Endothelial cell of umbilical vein (primary cell): ENCODE data around the gene VSNL1. TPM values are rescaled to one million over a fixed set of nuclear protein-coding genes. Genes with fewer than 3 reads are reported as not detected.

Experiments used
- BruUV-seq: library from RNA; stranded (reverse); fragments of 400-500 nt; replicated peaks from 2 replicates; lab custom pipeline; 2021; lab: Mats Ljungman, UMichigan
- CTCF ChIA-PET: fragments of 300-600, 350-600 bp; sonication (Branson Sonifier 250); formaldehyde crosslinking; loops from one replicate; lab custom pipeline; 2021; ENCODE audit warnings: antibody characterized with exemption, inconsistent platforms; lab: Charles Lee
- POLR2A ChIA-PET: fragments of 300-600, 350-600 bp; sonication (Branson Sonifier 250); formaldehyde crosslinking; loops from one replicate; lab custom pipeline; 2021; ENCODE audit warnings: antibody characterized with exemption, inconsistent platforms; lab: Charles Lee
- DNase-seq: peaks from one replicate; pipeline ENCODE4 v3.0.0-alpha.2; 2011; ENCODE audit warnings: low read depth, low spot score
- FAIRE-seq: peaks from 2 replicates; lab custom pipeline; 2011; peaks lifted over from hg19 to GRCh38; lab: Jason Lieb, UNC
- H2AFZ ChIP-seq: 2 replicates; pipeline ENCODE4 v1.6.0; 2012; ENCODE audit warnings: low read depth, low read length, control low read depth, inconsistent platforms
- H3K27ac ChIP-seq: 2 replicates; pipeline ENCODE4 v1.5.1; 2011; ENCODE audit warnings: low read depth, mild to moderate bottlenecking, control low read depth, low read length, moderate library complexity; ENCODE audit not compliant: insufficient read depth
- H3K27me3 ChIP-seq, 2 experiments: 2 replicates each; pipeline versions ENCODE4 v1.6.0 to v1.6.1; 2011; ENCODE audit warnings: low read length in 2 of 2, mixed read lengths in 1 of 2; ENCODE audit not compliant: control insufficient read depth in 2 of 2, insufficient read depth in 2 of 2
- H3K36me3 ChIP-seq, 2 experiments: 2 replicates in 1 of 2; 3 replicates in 1 of 2; pipeline ENCODE4 v1.5.1; 2011; ENCODE audit warnings: low read length in 2 of 2, mild to moderate bottlenecking in 1 of 2, moderate library complexity in 1 of 2; ENCODE audit not compliant: control insufficient read depth in 2 of 2, insufficient read depth in 2 of 2; ENCODE audit errors: extremely low read depth in 1 of 2
- H3K4me1 ChIP-seq: 3 replicates; pipeline ENCODE4 v1.5.1; 2011; ENCODE audit warnings: mild to moderate bottlenecking, low read length; ENCODE audit not compliant: control insufficient read depth, insufficient read depth; ENCODE audit errors: extremely low read depth
- H3K4me2 ChIP-seq: 2 replicates; pipeline ENCODE4 v1.6.1; 2011; ENCODE audit warnings: low read length, control low read depth, mixed read lengths; ENCODE audit not compliant: insufficient read depth
- H3K4me3 ChIP-seq, 3 experiments: fragments of 200-600 bp in 1 of 3; sonication (generic), shearing (Covaris generic) in 1 of 3; replicated peaks in 1 of 3; 2 replicates each; pipeline ENCODE4 v1.5.1; 2011 to 2016; ENCODE audit warnings: control low read depth in 3 of 3, low read length in 3 of 3, mild to moderate bottlenecking in 2 of 3, inconsistent platforms in 1 of 3, low read depth in 1 of 3, moderate library complexity in 1 of 3; ENCODE audit not compliant: insufficient read depth in 1 of 3
- H3K79me2 ChIP-seq: 2 replicates; pipeline ENCODE4 v1.6.0; 2012; ENCODE audit warnings: low read length, inconsistent platforms; ENCODE audit not compliant: control insufficient read depth, insufficient read depth
- H3K9ac ChIP-seq: replicated peaks from 2 replicates; pipeline ENCODE3; 2011; ENCODE audit warnings: low read length, control low read depth; ENCODE audit not compliant: insufficient read depth; ENCODE audit errors: extremely low read depth
- H3K9me1 ChIP-seq: replicated peaks from 3 replicates; pipeline ENCODE4 v1.6.0; 2011; ENCODE audit warnings: mild to moderate bottlenecking, low read length; ENCODE audit not compliant: control insufficient read depth, insufficient read depth; ENCODE audit errors: extremely low read depth
- H3K9me3 ChIP-seq: replicated peaks from 2 replicates; pipeline ENCODE4 v1.5.1; 2012; ENCODE audit warnings: low read length, inconsistent platforms; ENCODE audit not compliant: control insufficient read depth, insufficient read depth
- H4K20me1 ChIP-seq: replicated peaks from 2 replicates; pipeline ENCODE3; 2011; ENCODE audit warnings: mild to moderate bottlenecking, low read length; ENCODE audit not compliant: control insufficient read depth, insufficient read depth; ENCODE audit errors: extremely low read depth
- EZH2 ChIP-seq: IDR thresholded peaks from 2 replicates; pipeline ENCODE4 v1.6.1; 2012; ENCODE audit warnings: borderline replicate concordance, low read depth, mild to moderate bottlenecking, moderate library complexity, low read length, inconsistent platforms; ENCODE audit not compliant: severe bottlenecking
- FOS ChIP-seq: IDR thresholded peaks from 2 replicates; pipeline ENCODE4 v1.6.1; 2011; ENCODE audit warnings: mild to moderate bottlenecking, low read length, moderate library complexity, borderline replicate concordance; ENCODE audit not compliant: insufficient read depth
- GATA2 ChIP-seq: IDR thresholded peaks from 2 replicates; pipeline ENCODE4 v1.7.0; 2011; ENCODE audit warnings: low read depth, mild to moderate bottlenecking, moderate library complexity, mixed read lengths, low read length; ENCODE audit not compliant: insufficient read length, insufficient read depth
- JUN ChIP-seq: IDR thresholded peaks from 2 replicates; pipeline ENCODE4 v1.6.1; 2011; ENCODE audit warnings: borderline replicate concordance, low read depth; ENCODE audit not compliant: insufficient read length, insufficient read depth
- MAX ChIP-seq: IDR thresholded peaks from 2 replicates; pipeline ENCODE4 v1.6.1; 2011; ENCODE audit not compliant: insufficient read depth, insufficient read length
- MYC ChIP-seq: IDR thresholded peaks from one replicate; pipeline ENCODE4 v1.6.1; 2011; ENCODE audit warnings: mild to moderate bottlenecking, low read depth, low read length
- dilution Hi-C: fragments of 300-500 bp; cut with MboI; formaldehyde crosslinking; loops from one replicate; pipeline ENCODE4 v1.15.0; 2019; ENCODE audit warnings: low sequenced_read_pairs; ENCODE audit not compliant: extremely low pct_ligation_motif_present
- intact Hi-C: fragments of 100-400 bp; cut with micrococcal nuclease; formaldehyde crosslinking; loops from one replicate; pipeline ENCODE4 v1.10.0; 2022
- polyA plus RNA-seq, 4 experiments: library from polyadenylated mRNA; depleted of rRNA in 3 of 4; stranded (reverse) in 3 of 4; unstranded in 1 of 4; fragments of >200 nt; gene quantifications; 2 replicates each; pipeline versions ENCODE4 v1.2.1 to v1.2.3, GENCODE V29; 2011 to 2012; ENCODE audit warnings: missing spikeins in 1 of 4
- total RNA-seq: library from RNA; stranded (reverse); gene quantifications from 2 replicates; pipeline ENCODE4 v1.2.3, GENCODE V29; 2021

VSNL1 gene
- total and polyA plus RNA-seq, 2 donors (not counting 3 experiments of a cell fraction or from before 2014, with no cell fraction given): not detected

DNA sequence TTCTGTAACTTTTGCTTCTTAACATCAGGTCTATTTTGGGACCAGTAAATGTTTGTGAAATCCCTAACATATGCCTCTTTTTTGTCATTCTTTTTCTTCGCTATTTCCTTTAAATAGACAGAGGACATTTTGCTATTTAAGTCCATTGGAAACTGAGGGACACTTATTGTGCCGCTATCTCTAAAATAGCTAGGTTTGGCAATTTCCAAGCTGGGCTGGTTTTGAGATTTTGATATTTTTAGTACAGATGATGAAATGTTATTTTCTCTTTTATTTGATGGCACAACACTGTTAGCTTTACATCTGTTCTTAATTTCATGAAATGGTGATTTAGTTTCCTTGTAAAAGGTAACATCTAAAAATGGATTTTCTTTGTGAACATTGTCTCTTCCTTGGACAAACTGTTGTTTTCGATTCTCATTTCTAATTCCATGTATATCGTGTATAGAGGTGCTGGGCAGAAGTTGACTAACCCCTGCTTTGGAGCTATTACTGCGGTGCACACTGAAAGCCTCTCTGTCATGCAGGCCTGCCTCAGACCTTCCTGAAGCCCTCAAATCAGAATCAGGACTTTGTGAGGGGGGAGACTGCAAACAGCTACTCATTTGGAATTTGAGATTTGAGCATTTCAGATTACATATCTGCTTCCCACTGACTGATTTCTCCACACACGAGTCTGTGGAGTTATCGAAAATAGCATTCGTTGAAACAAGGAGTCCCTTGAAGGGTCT, 22.9 kb upstream of the VSNL1 start:
- FAIRE-seq (no peak), DNase-seq (no peak)
- ChIA-PET CTCF (no interaction called here), POLR2A (no interaction called here)
- dilution Hi-C loops (no loop called here), intact Hi-C loops (loop anchor here (1.0 to 2.0 kb wide), 3 partner anchors 15 to 22 kb away; no protein-coding TSS in a partner anchor)
- Histone ChIP-seq H2AFZ (peak overlapping the region; percentile 87), H3K27me3 (peaks cover 0 to 47% of the 10 kb centered on the region in 2 experiments), H3K79me2 (no peaks in the 10 kb centered on the region), H3K4me1 (peaks cover 2% of the 10 kb centered on the region), H3K27ac (no peak overlapping the region), H3K4me2 (peak overlapping the region; percentile 79), H4K20me1 (no peaks in the 10 kb centered on the region), H3K36me3 (no peaks in the 10 kb centered on the region), H3K9ac (no peak overlapping the region), H3K9me1 (no peaks in the 10 kb centered on the region), H3K9me3 (no peaks in the 10 kb centered on the region), H3K4me3 (peak overlapping the region; percentile 1 to 40 (median 2))
- no peak for TF ChIP-seq FOS
- TF ChIP-seq JUN: no peak
- no peak for TF ChIP-seq GATA2
- no peak for TF ChIP-seq EZH2
- no peak for TF ChIP-seq MYC
- no peak for TF ChIP-seq MAX
- BruUV-seq: no TSS peak
